Activated naive CD4-positive, alpha-beta T cell treated with anti-CD3 and anti-CD28 coated beads, Interleukin-2, amount 10 ng/mL, durations not matched to agents 7 days and 5 days (primary cell): ENCODE measurements around the gene ARHGAP23.

Experiments
- CTCF ChIA-PET: fragments of 350-600 bp; sonication (Branson Sonifier 250); formaldehyde crosslinking; loops from one replicate; lab custom pipeline; 2021; ENCODE audit warnings: antibody characterized with exemption; lab: Charles Lee
- DNase-seq: peaks from one replicate; pipeline ENCODE4 v3.0.0-alpha.2; 2020
- H3K27ac Mint-ChIP-seq: one replicate; pipeline ENCODE4 v1.8.0; 2021; ENCODE audit warnings: mild to moderate bottlenecking, moderate library complexity, mixed read lengths
- H3K27me3 Mint-ChIP-seq: one replicate; pipeline ENCODE4 v1.8.0; 2021; ENCODE audit warnings: mild to moderate bottlenecking, mixed read lengths
- H3K36me3 Mint-ChIP-seq: one replicate; pipeline ENCODE4 v1.8.0; 2021; ENCODE audit warnings: mixed read lengths
- H3K4me1 Mint-ChIP-seq: one replicate; pipeline ENCODE4 v1.8.0; 2021; ENCODE audit warnings: mixed read lengths
- H3K4me3 Mint-ChIP-seq: one replicate; pipeline ENCODE4 v1.8.0; 2021; ENCODE audit warnings: mild to moderate bottlenecking, moderate library complexity, mixed read lengths
- H3K9me3 Mint-ChIP-seq: one replicate; pipeline ENCODE4 v1.8.0; 2021; ENCODE audit warnings: mixed read lengths

ARHGAP23 gene

DNA sequence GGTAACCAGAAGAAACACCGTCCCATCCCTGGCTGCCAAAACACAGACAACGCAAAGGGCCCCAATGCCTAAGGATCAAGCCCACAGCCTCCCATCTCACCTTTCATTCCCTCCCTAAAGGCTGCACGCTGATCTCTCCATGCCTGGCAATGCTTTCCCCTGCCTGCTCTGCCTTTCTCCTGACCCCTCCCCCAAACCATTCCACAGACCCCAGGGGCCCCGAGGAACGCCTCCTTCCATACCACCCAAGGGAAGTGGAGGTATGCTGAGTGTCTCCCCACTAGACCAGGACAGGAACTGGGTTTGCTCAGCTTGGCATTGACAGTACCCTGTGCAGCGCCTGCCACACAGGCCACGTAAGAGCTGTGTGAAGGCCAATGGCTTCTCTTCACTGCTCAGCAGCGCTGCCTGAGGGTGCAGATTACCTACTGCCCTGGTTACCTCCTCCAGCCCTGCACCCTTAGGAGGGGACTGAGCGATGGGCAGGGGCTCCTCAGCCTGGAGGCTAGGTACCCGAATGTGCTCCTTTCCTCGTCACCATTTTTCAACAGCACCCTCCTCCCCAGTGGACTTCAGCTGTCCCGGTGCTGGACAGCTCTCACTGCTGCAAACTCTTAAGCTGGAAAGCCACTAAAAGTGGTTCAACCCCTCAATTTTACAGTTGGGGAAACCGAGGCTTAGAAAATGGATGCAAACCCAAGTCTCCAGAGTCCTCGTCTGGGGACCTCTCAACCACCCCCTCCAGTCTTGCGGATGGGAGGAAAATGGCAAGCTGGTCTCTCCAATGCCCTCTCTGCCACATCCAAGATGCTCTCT lies 132.4 kb downstream of the ARHGAP23 start:
- Mint-ChIP-seq H3K9me3 (no peaks in the 10 kb centered on the region), H3K4me1 (peaks cover 34% of the 10 kb centered on the region), H3K27me3 (peaks cover 97% of the 10 kb centered on the region), H3K4me3 (no peak overlapping the region), H3K27ac (peak overlapping the region; percentile 33), H3K36me3 (peaks cover 1% of the 10 kb centered on the region)
- DNase-seq, result peak; percentile 38
- CTCF ChIA-PET, result interaction anchor here (1.2 to 8.6 kb wide), 5 partner anchors 12 to 104 kb away, joined by 4 to 154 read pairs (median 16); no protein-coding TSS in a partner anchor

DNA sequence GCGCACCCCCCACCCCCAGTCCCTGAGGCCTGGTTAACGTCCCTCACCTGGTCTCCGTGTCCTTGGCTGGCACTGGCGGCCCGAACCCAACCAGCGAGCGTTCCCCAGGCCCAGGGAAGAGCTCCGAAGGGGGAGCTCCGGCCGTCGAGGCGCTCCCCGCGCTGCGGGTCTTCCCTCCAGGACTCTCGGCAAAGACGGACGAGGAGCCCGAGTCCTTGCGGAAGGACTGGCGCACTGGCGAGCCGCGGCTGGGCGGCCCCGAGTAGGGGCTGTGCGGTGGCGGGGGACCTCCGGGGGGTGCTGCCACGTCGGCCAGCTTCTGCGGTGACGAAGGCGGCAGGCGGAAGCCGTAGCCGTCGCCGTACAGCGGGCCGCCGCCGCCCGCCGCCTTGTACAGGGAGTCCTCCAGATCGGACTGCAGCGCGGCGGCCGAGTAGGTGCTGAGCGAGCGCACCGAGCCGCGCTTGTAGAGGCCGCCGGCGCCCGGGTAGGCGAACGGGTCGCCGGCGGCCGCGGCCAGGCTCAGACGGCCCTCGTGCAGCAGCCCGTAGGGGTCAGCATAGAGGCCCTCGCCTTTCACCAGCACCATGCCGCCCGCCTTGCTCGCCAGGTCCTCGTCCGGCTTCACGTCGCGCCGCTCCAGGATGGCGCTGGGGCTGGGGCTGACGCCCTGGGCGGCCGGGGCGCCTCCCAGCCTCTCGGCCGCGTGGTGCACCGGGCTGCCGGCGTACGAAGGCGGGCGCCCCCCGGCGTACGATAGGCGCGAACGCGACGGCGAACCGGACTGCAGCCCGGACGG lies 133.4 kb downstream of the ARHGAP23 start:
- Mint-ChIP-seq H3K36me3 (peaks cover 1% of the 10 kb centered on the region), H3K27ac (peak overlapping the region; percentile 33), H3K9me3 (no peaks in the 10 kb centered on the region), H3K27me3 (peaks cover 98% of the 10 kb centered on the region), H3K4me1 (peaks cover 34% of the 10 kb centered on the region), H3K4me3 (no peak overlapping the region)
- CTCF ChIA-PET, result interaction anchor here (1.2 to 8.6 kb wide), 3 partner anchors 20 to 103 kb away, joined by 4 to 154 read pairs (median 81); no protein-coding TSS in a partner anchor
- DNase-seq, result no peak
